Measurements from ENCODE around the gene CST9L.

DNA sequence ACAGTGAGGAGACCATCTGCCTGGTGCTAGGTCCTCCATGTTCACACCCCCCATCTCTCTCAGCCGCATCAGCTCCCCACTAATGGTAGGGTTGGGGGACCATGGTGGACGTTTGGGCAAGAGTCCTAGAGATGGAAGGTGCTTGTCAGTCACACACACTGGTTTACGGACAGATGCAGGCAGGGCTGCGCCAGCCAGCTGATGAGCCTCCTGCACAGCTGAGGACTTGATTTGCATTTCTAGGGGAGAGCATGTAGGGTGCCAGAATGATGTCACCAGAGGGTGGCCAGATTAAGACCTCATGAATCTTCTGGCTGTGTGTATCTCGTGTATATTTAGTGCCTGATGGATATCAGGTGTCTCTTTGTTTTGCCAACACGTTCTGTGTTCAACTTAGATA, 48.7 kb downstream of the CST9L start:
- TF ChIP-seq CTCF (IDR thresholded peaks at IDR 0.05) (no peak), POLR2A (IDR thresholded peaks at IDR 0.05) (no peak)

Data from lower leg skin (tissue), 3 donors.